Stimulated activated CD8-positive, alpha-beta memory T cell treated with anti-CD3 and anti-CD28 coated beads, Interleukin-2, amount 100 ng/mL, for 48 hours (primary cell): ENCODE measurements around the gene HMGCR.

Experiments used
- DNase-seq, 2 donors: peaks; one replicate each; pipeline ENCODE4 v3.0.0-alpha.2; 2020; ENCODE audit warnings: low read depth in 2 of 2

The HMGCR gene

DNA sequence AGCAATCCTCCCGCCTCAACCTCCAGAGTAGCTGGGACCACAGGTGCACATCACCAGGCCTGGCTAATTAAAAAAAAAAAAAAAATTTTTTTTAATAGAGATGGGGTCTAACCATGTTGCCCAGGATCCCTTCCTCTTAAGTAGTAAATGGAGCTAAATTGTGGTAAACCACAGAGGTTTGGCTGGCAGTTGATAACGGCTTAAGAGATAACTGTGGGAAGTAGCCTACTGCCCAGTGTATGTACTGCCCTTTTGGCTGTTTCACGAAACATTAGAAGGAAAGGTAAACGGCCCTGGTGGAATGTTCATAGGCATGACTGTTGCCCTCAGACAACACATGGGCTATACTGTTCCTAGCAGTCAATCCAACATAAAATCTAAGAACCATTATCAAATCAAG, 44.4 kb downstream of the HMGCR start:
- no peak for DNase-seq

DNA sequence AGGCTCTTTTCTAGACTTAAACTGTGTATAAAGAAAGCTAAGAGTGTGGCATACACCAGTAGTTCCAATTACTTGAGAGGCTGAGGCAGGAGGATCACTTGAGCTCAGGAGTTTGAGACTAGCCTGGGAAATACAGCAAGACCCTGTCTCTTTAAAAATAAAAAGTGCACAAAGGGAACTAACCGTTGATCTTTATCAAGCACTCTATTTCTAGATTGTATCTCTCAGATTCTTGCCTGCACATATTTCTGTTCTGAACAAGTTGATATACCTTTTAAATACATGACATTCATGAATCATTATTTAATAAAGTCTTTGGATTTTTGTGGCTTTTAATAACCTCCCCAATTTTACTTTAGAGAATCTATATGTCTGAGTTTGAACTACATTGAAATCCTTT, 47.2 kb downstream of the HMGCR start:
- no peak for DNase-seq

DNA sequence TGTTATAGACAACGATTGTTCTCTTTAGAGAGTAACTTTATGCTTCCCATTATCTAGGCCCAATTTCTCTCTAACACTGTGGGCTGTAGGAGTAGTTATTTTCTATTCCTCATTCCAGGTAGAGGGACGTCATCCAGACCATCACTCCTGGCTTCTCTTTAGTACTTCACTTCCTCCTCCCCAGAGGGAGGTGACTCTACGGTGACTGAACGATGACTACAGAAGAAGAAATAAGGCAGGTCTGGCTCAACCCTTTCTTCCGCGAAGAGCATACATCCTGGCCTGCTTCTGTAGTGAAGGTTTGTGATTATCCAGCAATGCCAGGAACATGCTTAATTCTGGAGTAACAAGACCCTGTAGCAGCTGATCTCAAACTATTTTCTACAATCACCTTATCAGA, 50.8 kb downstream of the HMGCR start:
- DNase-seq = no peak

DNA sequence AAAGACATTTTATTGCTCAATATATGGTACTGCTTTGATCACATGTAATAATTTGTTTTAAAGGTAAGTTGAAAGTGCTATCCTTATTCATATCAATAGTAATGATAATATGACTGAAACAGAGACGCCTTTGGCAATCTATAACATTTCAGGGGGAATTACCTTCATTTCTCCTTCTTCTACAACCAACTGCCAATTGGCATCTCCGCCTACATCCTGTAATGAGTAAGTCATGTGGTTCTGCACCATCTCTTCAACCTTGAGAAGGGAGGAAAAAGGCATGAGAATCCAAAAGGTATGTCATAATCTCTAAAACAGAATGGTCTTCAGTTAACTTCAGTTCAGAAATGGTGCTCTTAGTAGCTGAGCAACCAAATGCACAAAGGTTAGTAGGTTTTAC, 52.4 kb downstream of the HMGCR start:
- no peak for DNase-seq

DNA sequence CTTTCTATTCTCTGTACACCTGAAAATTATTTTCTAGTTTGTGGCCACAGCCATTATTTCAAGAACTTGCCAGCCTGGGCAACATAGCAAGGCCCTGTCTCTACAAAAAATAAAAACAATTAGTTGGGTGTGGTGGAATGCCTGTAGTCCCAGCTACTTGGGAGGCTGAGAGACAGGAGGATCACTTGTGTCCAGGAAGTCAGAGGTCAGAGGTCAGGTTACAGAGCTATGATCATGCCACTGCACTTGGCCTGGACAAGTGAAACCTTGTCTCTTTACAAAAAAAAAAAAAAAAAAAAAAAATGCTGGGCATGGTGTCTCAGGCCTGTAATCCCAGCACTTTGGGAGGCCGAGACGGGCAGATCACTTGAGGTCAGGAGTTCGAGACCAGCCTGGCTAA, 58.3 kb downstream of the HMGCR start:
- no peak for DNase-seq

DNA sequence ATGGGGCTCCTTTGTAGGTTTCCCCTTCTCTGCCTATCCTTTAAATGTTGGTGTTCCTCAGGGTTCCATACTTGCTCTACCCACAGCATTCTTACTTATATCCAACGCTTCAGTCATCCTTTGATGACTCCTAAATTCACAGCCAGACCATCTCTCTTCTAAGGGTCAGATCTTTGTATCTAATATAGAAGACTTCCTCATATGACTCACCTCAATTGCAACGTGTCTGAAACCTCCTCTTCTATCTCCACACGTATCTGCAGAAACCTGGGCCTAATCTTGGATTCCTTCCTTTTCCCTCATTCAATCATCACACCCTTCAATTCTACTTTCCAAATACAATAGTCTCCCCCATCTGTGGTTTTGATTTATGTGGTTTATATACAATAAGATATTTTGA, 68.3 kb downstream of the HMGCR start:
- DNase-seq = no peak
